HL-60 (cell line): ENCODE results near the gene KSR2.

ENCODE experiments used
- DNase-seq, 2 experiments: peaks; one replicate each; pipeline ENCODE4 v3.0.0-alpha.2; 2010 to 2020; ENCODE audit warnings: low read depth in 1 of 2, low spot score in 1 of 2
- H3K27ac ChIP-seq: fragments of 250-450 bp; sonication (Bioruptor Pico); replicated peaks from 2 replicates; pipeline ENCODE4 v1.5.1; 2020; ENCODE audit warnings: mild to moderate bottlenecking, moderate library complexity
- H3K27me3 ChIP-seq: fragments of 250-450 bp; sonication (Bioruptor Pico); 2 replicates; pipeline ENCODE4 v1.5.1; 2021; ENCODE audit warnings: mild to moderate bottlenecking, moderate library complexity; ENCODE audit not compliant: insufficient read depth, poor library complexity, severe bottlenecking
- H3K4me3 ChIP-seq: replicated peaks from 2 replicates; pipeline ENCODE4 v1.5.1; 2011; ENCODE audit warnings: mild to moderate bottlenecking, control low read depth, low read length; ENCODE audit not compliant: insufficient read depth
- GABPA ChIP-seq: IDR thresholded peaks from 2 replicates; pipeline ENCODE4 v1.6.1; 2012; ENCODE audit warnings: low read depth
- POLR2AphosphoS5 ChIP-seq: IDR thresholded peaks from 2 replicates; pipeline ENCODE4 v1.6.1; 2012; ENCODE audit warnings: low read depth
- SPI1 ChIP-seq: IDR thresholded peaks from 2 replicates; pipeline ENCODE4 v1.6.1; 2012; ENCODE audit warnings: low read depth, mild to moderate bottlenecking, borderline replicate concordance
- TF ChIP-seq, protein P1 (sequence below): IDR thresholded peaks from 2 replicates; pipeline ENCODE4 v1.6.1; 2012; ENCODE audit warnings: low read depth; ENCODE audit not compliant: insufficient replicate concordance
- TF ChIP-seq, protein P2 (sequence below): IDR thresholded peaks from one replicate; pipeline ENCODE4 v1.5.1; 2011; ENCODE audit warnings: low read length, control low read depth, inconsistent platforms; ENCODE audit not compliant: insufficient read depth

Gene KSR2

DNA sequence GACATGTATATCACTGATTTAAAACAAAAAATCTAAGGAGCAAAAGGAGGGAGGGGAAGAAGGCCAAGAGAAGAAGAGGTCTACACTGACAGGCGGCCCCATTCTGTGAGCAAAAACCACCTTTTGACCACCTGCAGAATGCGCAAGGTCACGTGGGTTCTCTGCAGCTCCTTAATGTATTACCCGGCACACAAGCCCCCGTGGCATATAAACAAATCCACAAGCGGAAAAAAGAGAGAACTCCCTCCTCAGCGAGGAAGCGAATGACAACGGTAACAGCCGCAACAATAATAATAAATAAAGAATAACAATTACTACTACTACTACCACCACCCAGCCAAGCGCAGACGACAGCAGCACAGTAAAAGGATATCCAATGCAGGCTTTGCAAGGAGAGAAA, 1.3 kb downstream of the KSR2 start:
- no peak overlapping the region for H3K27ac ChIP-seq
- H3K27me3 ChIP-seq, result peaks cover 33% of the 10 kb centered on the region
- no peak overlapping the region for H3K4me3 ChIP-seq
- TF ChIP-seq GABPA (no peak), SPI1 (no peak), POLR2AphosphoS5 (no peak)
- TF ChIP-seq, protein P1, sequence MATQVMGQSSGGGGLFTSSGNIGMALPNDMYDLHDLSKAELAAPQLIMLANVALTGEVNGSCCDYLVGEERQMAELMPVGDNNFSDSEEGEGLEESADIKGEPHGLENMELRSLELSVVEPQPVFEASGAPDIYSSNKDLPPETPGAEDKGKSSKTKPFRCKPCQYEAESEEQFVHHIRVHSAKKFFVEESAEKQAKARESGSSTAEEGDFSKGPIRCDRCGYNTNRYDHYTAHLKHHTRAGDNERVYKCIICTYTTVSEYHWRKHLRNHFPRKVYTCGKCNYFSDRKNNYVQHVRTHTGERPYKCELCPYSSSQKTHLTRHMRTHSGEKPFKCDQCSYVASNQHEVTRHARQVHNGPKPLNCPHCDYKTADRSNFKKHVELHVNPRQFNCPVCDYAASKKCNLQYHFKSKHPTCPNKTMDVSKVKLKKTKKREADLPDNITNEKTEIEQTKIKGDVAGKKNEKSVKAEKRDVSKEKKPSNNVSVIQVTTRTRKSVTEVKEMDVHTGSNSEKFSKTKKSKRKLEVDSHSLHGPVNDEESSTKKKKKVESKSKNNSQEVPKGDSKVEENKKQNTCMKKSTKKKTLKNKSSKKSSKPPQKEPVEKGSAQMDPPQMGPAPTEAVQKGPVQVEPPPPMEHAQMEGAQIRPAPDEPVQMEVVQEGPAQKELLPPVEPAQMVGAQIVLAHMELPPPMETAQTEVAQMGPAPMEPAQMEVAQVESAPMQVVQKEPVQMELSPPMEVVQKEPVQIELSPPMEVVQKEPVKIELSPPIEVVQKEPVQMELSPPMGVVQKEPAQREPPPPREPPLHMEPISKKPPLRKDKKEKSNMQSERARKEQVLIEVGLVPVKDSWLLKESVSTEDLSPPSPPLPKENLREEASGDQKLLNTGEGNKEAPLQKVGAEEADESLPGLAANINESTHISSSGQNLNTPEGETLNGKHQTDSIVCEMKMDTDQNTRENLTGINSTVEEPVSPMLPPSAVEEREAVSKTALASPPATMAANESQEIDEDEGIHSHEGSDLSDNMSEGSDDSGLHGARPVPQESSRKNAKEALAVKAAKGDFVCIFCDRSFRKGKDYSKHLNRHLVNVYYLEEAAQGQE, result no peak
- TF ChIP-seq, protein P2, sequence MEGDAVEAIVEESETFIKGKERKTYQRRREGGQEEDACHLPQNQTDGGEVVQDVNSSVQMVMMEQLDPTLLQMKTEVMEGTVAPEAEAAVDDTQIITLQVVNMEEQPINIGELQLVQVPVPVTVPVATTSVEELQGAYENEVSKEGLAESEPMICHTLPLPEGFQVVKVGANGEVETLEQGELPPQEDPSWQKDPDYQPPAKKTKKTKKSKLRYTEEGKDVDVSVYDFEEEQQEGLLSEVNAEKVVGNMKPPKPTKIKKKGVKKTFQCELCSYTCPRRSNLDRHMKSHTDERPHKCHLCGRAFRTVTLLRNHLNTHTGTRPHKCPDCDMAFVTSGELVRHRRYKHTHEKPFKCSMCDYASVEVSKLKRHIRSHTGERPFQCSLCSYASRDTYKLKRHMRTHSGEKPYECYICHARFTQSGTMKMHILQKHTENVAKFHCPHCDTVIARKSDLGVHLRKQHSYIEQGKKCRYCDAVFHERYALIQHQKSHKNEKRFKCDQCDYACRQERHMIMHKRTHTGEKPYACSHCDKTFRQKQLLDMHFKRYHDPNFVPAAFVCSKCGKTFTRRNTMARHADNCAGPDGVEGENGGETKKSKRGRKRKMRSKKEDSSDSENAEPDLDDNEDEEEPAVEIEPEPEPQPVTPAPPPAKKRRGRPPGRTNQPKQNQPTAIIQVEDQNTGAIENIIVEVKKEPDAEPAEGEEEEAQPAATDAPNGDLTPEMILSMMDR, result no peak
- no peak for DNase-seq

DNA sequence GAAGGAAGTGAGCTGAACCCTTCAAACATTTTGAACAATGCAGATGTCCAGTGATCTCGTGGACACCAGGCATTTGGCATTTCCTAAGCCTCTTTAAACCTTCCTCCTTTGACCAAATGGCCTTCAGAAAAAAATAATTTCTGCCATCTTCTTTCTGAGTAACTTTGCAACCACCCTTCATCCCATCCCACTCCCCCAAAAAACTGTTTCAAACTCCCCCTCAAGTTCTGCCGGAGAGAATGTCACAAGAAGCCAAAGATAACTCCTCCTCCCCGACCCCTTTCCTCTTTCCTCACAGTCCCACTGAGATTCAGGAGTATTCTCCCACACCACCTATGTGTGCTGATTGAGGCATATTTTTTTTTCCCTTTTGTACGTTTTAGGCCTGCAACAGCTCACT, 1.7 kb downstream of the KSR2 start:
- no peak for TF ChIP-seq GABPA
- TF ChIP-seq, protein P1, result no peak
- TF ChIP-seq, protein P2, result no peak
- TF ChIP-seq SPI1, result no peak
- DNase-seq, result no peak
- Histone ChIP-seq H3K27me3 (peaks cover 33% of the 10 kb centered on the region), H3K4me3 (no peak overlapping the region), H3K27ac (no peak overlapping the region)

DNA sequence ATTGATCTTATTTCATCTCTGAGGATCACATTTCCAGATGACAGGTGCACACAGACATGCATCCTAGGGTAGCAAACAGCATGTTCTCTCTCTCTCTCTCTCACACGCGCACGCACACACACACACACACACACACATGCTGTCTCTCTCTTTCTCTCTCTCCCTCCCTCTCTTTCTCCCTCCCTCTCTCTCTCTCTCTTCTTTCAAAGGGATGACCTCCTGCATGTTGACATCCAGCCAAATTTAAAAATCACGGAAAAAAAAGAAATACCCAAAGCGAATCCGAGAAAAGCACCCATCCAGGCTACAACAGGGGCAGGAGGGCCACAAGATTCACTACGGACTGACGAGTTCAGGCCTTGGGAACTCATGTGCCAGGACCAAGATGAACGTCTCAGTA, 2.3 kb downstream of the KSR2 start:
- Histone ChIP-seq H3K27me3 (peaks cover 33% of the 10 kb centered on the region), H3K27ac (no peak overlapping the region), H3K4me3 (no peak overlapping the region)
- DNase-seq, result no peak
- TF ChIP-seq GABPA, result no peak
- TF ChIP-seq POLR2AphosphoS5, result no peak
- TF ChIP-seq SPI1, result no peak
- TF ChIP-seq, protein P2, result no peak
- TF ChIP-seq, protein P1, result no peak
